DLD1 (cell line): ENCODE measurements around the gene NFE2L1.

Experiments used
- in situ Hi-C: cut with HindIII; loops from 2 replicates; pipeline ENCODE4 v1.10.0; 2017; ENCODE audit warnings: low sequenced_read_pairs

The NFE2L1 gene

GRCh38 chr17:48046296-48046695, 1.9 kb upstream of the NFE2L1 start:
- in situ Hi-C loops, result no loop called here

- in situ Hi-C loops, result no loop called here
Observed at GRCh38 chr17:48047113-48047740, 932 bp upstream of the NFE2L1 start.

GRCh38 chr17:48048384-48049126, 396 bp downstream of the NFE2L1 start:
- in situ Hi-C loops, result no loop called here

- in situ Hi-C loops, result no loop called here
Observed at GRCh38 chr17:48051283-48051682, 3.1 kb downstream of the NFE2L1 start.

GRCh38 chr17:48051706-48052486, 3.7 kb downstream of the NFE2L1 start:
- in situ Hi-C loops, result no loop called here

GRCh38 chr17:48052956-48053757, 5.0 kb downstream of the NFE2L1 start:
- in situ Hi-C loops, result no loop called here

GRCh38 chr17:48053758-48054237, 5.6 kb downstream of the NFE2L1 start:
- in situ Hi-C loops, result no loop called here

- in situ Hi-C loops, result no loop called here
Observed at GRCh38 chr17:48054238-48055185, 6.4 kb downstream of the NFE2L1 start.

- in situ Hi-C loops, result no loop called here
Observed at GRCh38 chr17:48055531-48056245, 7.5 kb downstream of the NFE2L1 start.

GRCh38 chr17:48056246-48056745, 8.1 kb downstream of the NFE2L1 start:
- in situ Hi-C loops, result no loop called here

GRCh38 chr17:48056879-48057278, 8.7 kb downstream of the NFE2L1 start:
- in situ Hi-C loops, result no loop called here

GRCh38 chr17:48057626-48058025, 9.5 kb downstream of the NFE2L1 start:
- in situ Hi-C loops, result no loop called here

GRCh38 chr17:48058393-48059124, 10.4 kb downstream of the NFE2L1 start:
- in situ Hi-C loops, result no loop called here

GRCh38 chr17:48059125-48059668, 11.0 kb downstream of the NFE2L1 start:
- in situ Hi-C loops, result no loop called here

- in situ Hi-C loops, result no loop called here
Observed at GRCh38 chr17:48060249-48060648, 12.1 kb downstream of the NFE2L1 start.

- in situ Hi-C loops, result no loop called here
Observed at GRCh38 chr17:48062273-48062672, 14.1 kb downstream of the NFE2L1 start.

GRCh38 chr17:48064638-48065037, 16.5 kb downstream of the NFE2L1 start:
- in situ Hi-C loops, result no loop called here

GRCh38 chr17:48066192-48066591, 18.0 kb downstream of the NFE2L1 start:
- in situ Hi-C loops, result no loop called here
